Vagina (tissue), 2 donors: ENCODE data around the gene ENGASE. TPM values are rescaled to one million over a fixed set of nuclear protein-coding genes. Genes with fewer than 3 reads are reported as not detected.

Experiments used
- DNase-seq, 2 donors: peaks; one replicate each; pipeline ENCODE4 v3.0.0-alpha.2; 2017; ENCODE audit errors: extremely low spot score in 2 of 2
- H3K27ac ChIP-seq: fragments of 200-600 bp; sonication (generic); one replicate; pipeline ENCODE4 v1.5.1; 2019
- H3K27me3 ChIP-seq: fragments of 200-600 bp; sonication (generic); one replicate; pipeline ENCODE4 v1.5.1; 2019
- H3K36me3 ChIP-seq, 2 donors: fragments of 200-600 bp; sonication (generic); one replicate each; pipeline ENCODE4 v1.5.1; 2017 to 2019
- H3K4me1 ChIP-seq: fragments of 200-600 bp; sonication (generic); one replicate; pipeline ENCODE4 v1.5.1; 2019
- H3K4me3 ChIP-seq, 2 donors: fragments of 200-600 bp; sonication (generic); 1 replicate in 1 of 2; 2 replicates in 1 of 2; pipeline ENCODE4 v1.5.1; 2016 to 2019
- H3K9me3 ChIP-seq: fragments of 200-600 bp; sonication (generic); one replicate; pipeline ENCODE4 v1.5.1; 2019
- CTCF ChIP-seq, 3 experiments: fragments of 450-650 bp in 2 of 3; fragments of 200-600 bp in 1 of 3; sonication (generic) in 1 of 3; IDR thresholded peaks; one replicate each; pipeline ENCODE4 v1.5.1; 2017 to 2019; ENCODE audit warnings: antibody characterized with exemption in 3 of 3, mild to moderate bottlenecking in 2 of 3, moderate library complexity in 2 of 3
- POLR2A ChIP-seq, 2 donors: fragments of 450-650 bp; IDR thresholded peaks; one replicate each; pipeline ENCODE4 v1.6.1; 2017; ENCODE audit warnings: antibody characterized with exemption in 2 of 2, mild to moderate bottlenecking in 2 of 2, moderate library complexity in 2 of 2
- POLR2AphosphoS5 ChIP-seq, 2 donors: sonication (generic); formaldehyde crosslinking; IDR thresholded peaks; one replicate each; pipeline ENCODE4 v1.9.0; 2017; ENCODE audit warnings: antibody characterized with exemption in 2 of 2, mild to moderate bottlenecking in 2 of 2, low read depth in 1 of 2; ENCODE audit not compliant: insufficient read depth in 1 of 2
- intact Hi-C: fragments of 100-400 bp; cut with DNase I; formaldehyde crosslinking; loops from one replicate; pipeline ENCODE4 v1.15.1; 2023
- total RNA-seq: library from RNA; depleted of rRNA; stranded (reverse); fragments of >200 nt; gene quantifications from one replicate; pipeline ENCODE4 v1.2.3, GENCODE V29; 2016

ENGASE gene
- total RNA-seq, 1 donor from 2014 or later, result 13.8 TPM

GRCh38 chr17:79095345-79096055, 20.9 kb downstream of the ENGASE start:
- Histone ChIP-seq H3K4me1 (peaks cover 20% of the 10 kb centered on the region), H3K4me3 (no peak overlapping the region), H3K36me3 (no peaks in the 10 kb centered on the region), H3K27ac (no peak overlapping the region), H3K27me3 (peaks cover 12% of the 10 kb centered on the region), H3K9me3 (no peaks in the 10 kb centered on the region)
- TF ChIP-seq CTCF (IDR thresholded peaks at IDR 0.05), result no peak
- TF ChIP-seq POLR2A (IDR thresholded peaks at IDR 0.05), result no peak
- TF ChIP-seq POLR2AphosphoS5 (IDR thresholded peaks at IDR 0.05; ENCODE audit: insufficient read depth in 1 of 2, low read depth in 1 of 2), result no peak
- intact Hi-C loops, result no loop called here
- no peak for DNase-seq

GRCh38 chr17:79096477-79096876, 21.9 kb downstream of the ENGASE start:
- no peak overlapping the region for H3K4me3 ChIP-seq
- H3K9me3 ChIP-seq, result no peaks in the 10 kb centered on the region
- no peak overlapping the region for H3K27ac ChIP-seq
- TF ChIP-seq POLR2AphosphoS5 (IDR thresholded peaks at IDR 0.05; ENCODE audit: insufficient read depth in 1 of 2, low read depth in 1 of 2), result no peak
- TF ChIP-seq POLR2A (IDR thresholded peaks at IDR 0.05), result no peak
- H3K36me3 ChIP-seq, result no peaks in the 10 kb centered on the region
- no peak for DNase-seq
- intact Hi-C loops, result no loop called here
- peaks cover 12% of the 10 kb centered on the region for H3K27me3 ChIP-seq
- peaks cover 13% of the 10 kb centered on the region for H3K4me1 ChIP-seq

GRCh38 chr17:79097226-79098055, 22.8 kb downstream of the ENGASE start:
- Histone ChIP-seq H3K27ac (no peak overlapping the region), H3K9me3 (no peaks in the 10 kb centered on the region), H3K4me1 (peaks cover 13% of the 10 kb centered on the region), H3K36me3 (no peaks in the 10 kb centered on the region), H3K4me3 (no peak overlapping the region), H3K27me3 (peaks cover 12% of the 10 kb centered on the region)
- intact Hi-C loops, result no loop called here
- no peak for TF ChIP-seq CTCF (IDR thresholded peaks at IDR 0.05)
- TF ChIP-seq POLR2AphosphoS5 (IDR thresholded peaks at IDR 0.05; ENCODE audit: insufficient read depth in 1 of 2, low read depth in 1 of 2), result no peak
- no peak for TF ChIP-seq POLR2A (IDR thresholded peaks at IDR 0.05)
- DNase-seq, result no peak

GRCh38 chr17:79098282-79098867, 23.8 kb downstream of the ENGASE start:
- Histone ChIP-seq H3K4me1 (peaks cover 13% of the 10 kb centered on the region), H3K27ac (no peak overlapping the region), H3K27me3 (peaks cover 12% of the 10 kb centered on the region), H3K36me3 (no peaks in the 10 kb centered on the region), H3K4me3 (no peak overlapping the region), H3K9me3 (no peaks in the 10 kb centered on the region)
- TF ChIP-seq POLR2AphosphoS5 (IDR thresholded peaks at IDR 0.05; ENCODE audit: insufficient read depth in 1 of 2, low read depth in 1 of 2) (no peak), CTCF (IDR thresholded peaks at IDR 0.05) (no peak)
- intact Hi-C loops, result no loop called here
- no peak for DNase-seq

GRCh38 chr17:79100405-79100804, 25.8 kb downstream of the ENGASE start:
- H3K36me3 ChIP-seq, result no peaks in the 10 kb centered on the region
- H3K27ac ChIP-seq, result no peak overlapping the region
- H3K9me3 ChIP-seq, result no peaks in the 10 kb centered on the region
- peaks cover 13% of the 10 kb centered on the region for H3K4me1 ChIP-seq
- no peak for DNase-seq
- intact Hi-C loops, result no loop called here
- H3K27me3 ChIP-seq, result peaks cover 12% of the 10 kb centered on the region
- H3K4me3 ChIP-seq, result no peak overlapping the region
- no peak for TF ChIP-seq CTCF (IDR thresholded peaks at IDR 0.05)
- no peak for TF ChIP-seq POLR2A (IDR thresholded peaks at IDR 0.05)
- TF ChIP-seq POLR2AphosphoS5 (IDR thresholded peaks at IDR 0.05; ENCODE audit: insufficient read depth in 1 of 2, low read depth in 1 of 2), result no peak
